ENCODE data around the gene C16orf92.

- no peak for TF ChIP-seq POLR2A (IDR thresholded peaks at IDR 0.05)
- no peak for TF ChIP-seq CTCF (IDR thresholded peaks at IDR 0.05)
Observed at GRCh38 chr16:30009085-30009862, 13.7 kb upstream of the C16orf92 start.
